HCT116 (cell line): ENCODE results near the gene DCAF5.

Source experiments
- CEBPB ChIP-seq: IDR thresholded peaks from 2 replicates; pipeline ENCODE4 v1.6.1; 2012; ENCODE audit warnings: low read depth
- CTCF ChIP-seq, 3 experiments: fragments of 200-600 bp in 1 of 3; sonication (generic) in 1 of 3; IDR thresholded peaks in 2 of 3; conservative IDR thresholded peaks in 1 of 3; 2 replicates each; pipeline ENCODE4 v1.5.1; 2012 to 2017; ENCODE audit warnings: low read depth in 2 of 3, low read length in 2 of 3, antibody characterized with exemption in 1 of 3, borderline replicate concordance in 1 of 3, control low read depth in 1 of 3, mild to moderate bottlenecking in 1 of 3, mixed read lengths in 1 of 3, mixed run types in 1 of 3, moderate library complexity in 1 of 3; ENCODE audit not compliant: insufficient read depth in 1 of 3
- POLR2A ChIP-seq: IDR thresholded peaks from 2 replicates; pipeline ENCODE4 v1.7.0; 2011; ENCODE audit warnings: borderline replicate concordance; ENCODE audit not compliant: insufficient read depth, insufficient read length; ENCODE audit errors: extremely low read depth
- POLR2AphosphoS5 ChIP-seq: IDR thresholded peaks from 2 replicates; pipeline ENCODE4 v1.6.1; 2011; ENCODE audit warnings: mild to moderate bottlenecking, low read depth, low read length, moderate library complexity
- REST ChIP-seq: IDR thresholded peaks from 2 replicates; pipeline ENCODE4 v1.6.1; 2012; ENCODE audit warnings: low read depth
- TCF7L2 ChIP-seq: IDR thresholded peaks from 2 replicates; pipeline ENCODE4 v1.7.0; 2011; ENCODE audit warnings: borderline replicate concordance, inconsistent platforms; ENCODE audit not compliant: insufficient read depth, insufficient read length; ENCODE audit errors: extremely low read depth

GRCh38 chr14:69055999-69056788 lies 96.7 kb downstream of the DCAF5 start:
- TF ChIP-seq CTCF (IDR thresholded peaks at IDR 0.05 in 2 of 3, conservative IDR thresholded peaks at IDR 0.05 in 1 of 3; ENCODE audit: borderline replicate concordance in 1 of 3, insufficient read depth in 1 of 3, low read depth in 2 of 3, low read length in 2 of 3) = no peak
- TF ChIP-seq TCF7L2 = no peak
- TF ChIP-seq CEBPB = peak; percentile 65
- TF ChIP-seq POLR2A = no peak
- TF ChIP-seq REST = no peak
- TF ChIP-seq POLR2AphosphoS5 = peak; percentile 34; the same call in 1 of the 2 replicates
